ENCODE measurements around the gene TUBGCP6. TPM values are rescaled to one million over a fixed set of nuclear protein-coding genes. Genes with fewer than 3 reads are reported as not detected.
"Not testable (repeated sequence)": the region's sequence is repeated elsewhere in the genome, so short reads cannot be mapped to it uniquely, and the experiment has no call there.

Gene TUBGCP6
- total RNA-seq, 1 donor from 2014 or later, result 48.5 TPM

DNA sequence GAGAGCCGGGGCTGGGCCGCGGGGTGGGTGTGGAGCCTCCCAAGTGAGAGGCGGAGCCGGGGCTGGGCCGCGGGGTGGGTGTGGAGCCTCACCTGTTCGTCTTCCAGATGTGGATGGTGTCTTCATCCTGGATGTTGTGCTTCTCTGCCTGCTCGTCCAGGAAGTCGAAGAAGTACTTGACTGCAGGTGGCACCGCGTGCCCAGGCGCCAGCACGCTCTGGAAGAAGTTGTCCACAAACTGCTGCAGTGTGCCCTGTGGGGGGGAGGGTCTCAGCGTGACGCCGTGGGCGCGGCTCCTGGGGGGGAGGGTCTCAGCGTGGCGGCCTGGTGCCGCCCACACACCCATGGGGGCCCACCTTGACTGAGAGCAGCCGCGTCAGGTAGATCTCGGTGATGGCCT, 32.9 kb upstream of the TUBGCP6 start:
- peaks cover 78% of the 10 kb centered on the region for H3K36me3 ChIP-seq
- no peaks in the 10 kb centered on the region for H3K27me3 ChIP-seq (ENCODE audit: low read depth)
- no peak overlapping the region for H3K4me3 ChIP-seq
- intact Hi-C loops (cut with DNase I), result loop anchor here (10.0 kb wide), 1 partner anchor 47 kb away; the partner anchor contains the start of gene DENND6B
- H3K27ac ChIP-seq, result no peak overlapping the region
- H3K4me1 ChIP-seq, result peaks cover 18% of the 10 kb centered on the region
- TF ChIP-seq CTCF (IDR thresholded peaks at IDR 0.05), result no peak
- ATAC-seq, result no peak
- DNase-seq, result no peak
- no peaks in the 10 kb centered on the region for H3K9me3 ChIP-seq

DNA sequence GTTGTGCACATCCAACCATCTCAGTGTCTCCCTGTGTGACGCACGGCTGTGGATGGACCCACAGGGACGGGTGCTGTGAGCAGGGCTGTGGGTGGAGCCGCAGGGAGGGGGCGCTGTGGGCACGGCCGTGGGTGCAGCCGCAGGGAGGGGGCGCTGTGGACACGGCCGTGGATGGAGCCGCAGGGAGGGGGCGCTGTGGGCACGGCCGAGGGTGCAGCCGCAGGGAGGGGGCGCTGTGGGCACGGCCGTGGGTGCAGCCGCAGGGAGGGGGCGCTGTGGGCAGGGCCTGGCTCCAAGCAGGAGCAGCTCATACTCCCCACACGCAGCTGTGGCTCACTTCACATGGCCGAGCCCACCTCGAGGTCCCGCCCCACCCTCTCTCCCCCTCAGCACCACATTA, 31.3 kb upstream of the TUBGCP6 start:
- Histone ChIP-seq H3K4me3 (no peak overlapping the region), H3K27me3 (ENCODE audit: low read depth) (no peaks in the 10 kb centered on the region), H3K9me3 (no peaks in the 10 kb centered on the region), H3K27ac (peak overlapping the region; percentile 41), H3K36me3 (peaks cover 62% of the 10 kb centered on the region), H3K4me1 (peaks cover 19% of the 10 kb centered on the region)
- TF ChIP-seq CTCF (IDR thresholded peaks at IDR 0.05), result peak; percentile 68
- DNase-seq (peak; percentile 88), ATAC-seq (peak; percentile 89 to 93)
- intact Hi-C loops (cut with DNase I), result loop anchor here (10.0 kb wide), 1 partner anchor 49 kb away; the partner anchor contains the start of gene DENND6B

- no peak overlapping the region for H3K27ac ChIP-seq
- peaks cover 54% of the 10 kb centered on the region for H3K36me3 ChIP-seq
- intact Hi-C loops (cut with DNase I), result loop anchor here (10.0 kb wide), 1 partner anchor 49 kb away; the partner anchor contains the start of gene DENND6B
- no peaks in the 10 kb centered on the region for H3K27me3 ChIP-seq (ENCODE audit: low read depth)
- H3K9me3 ChIP-seq, result no peaks in the 10 kb centered on the region
- no peak for TF ChIP-seq CTCF (IDR thresholded peaks at IDR 0.05)
- ATAC-seq, result no peak
- H3K4me3 ChIP-seq, result no peak overlapping the region
- DNase-seq, result no peak
- peaks cover 25% of the 10 kb centered on the region for H3K4me1 ChIP-seq
These were observed 30.6 kb upstream of the TUBGCP6 start for GRCh38 chr22:50275181-50276055.

DNA sequence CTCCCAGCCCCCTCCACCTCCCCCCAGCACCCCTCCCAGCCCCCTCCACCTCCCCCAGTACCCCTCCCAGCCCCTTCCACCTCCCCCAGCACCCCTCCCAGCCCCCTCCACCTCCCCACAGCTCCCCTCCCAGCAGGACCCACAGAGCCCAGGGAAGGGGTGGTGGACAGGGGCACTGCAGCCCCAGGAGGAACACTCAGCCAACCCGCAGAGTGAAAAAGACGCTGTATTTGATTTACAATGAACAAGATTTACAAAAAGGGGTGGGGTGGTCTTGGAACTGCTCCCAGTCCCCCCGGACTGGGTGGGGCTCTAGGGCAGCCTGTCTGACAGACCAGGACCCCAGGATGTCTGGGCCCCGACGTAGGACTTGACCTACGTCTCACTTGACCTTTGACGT, 29.9 kb upstream of the TUBGCP6 start:
- no peak overlapping the region for H3K4me3 ChIP-seq
- ATAC-seq, result no peak
- H3K27ac ChIP-seq, result no peak overlapping the region
- no peak for DNase-seq
- peaks cover 48% of the 10 kb centered on the region for H3K36me3 ChIP-seq
- H3K27me3 ChIP-seq (ENCODE audit: low read depth), result no peaks in the 10 kb centered on the region
- H3K4me1 ChIP-seq, result peaks cover 29% of the 10 kb centered on the region
- TF ChIP-seq CTCF (IDR thresholded peaks at IDR 0.05), result no peak
- H3K9me3 ChIP-seq, result no peaks in the 10 kb centered on the region
- intact Hi-C loops (cut with DNase I), result loop anchor here (10.0 kb wide), 1 partner anchor 50 kb away; the partner anchor contains the start of gene DENND6B

DNA sequence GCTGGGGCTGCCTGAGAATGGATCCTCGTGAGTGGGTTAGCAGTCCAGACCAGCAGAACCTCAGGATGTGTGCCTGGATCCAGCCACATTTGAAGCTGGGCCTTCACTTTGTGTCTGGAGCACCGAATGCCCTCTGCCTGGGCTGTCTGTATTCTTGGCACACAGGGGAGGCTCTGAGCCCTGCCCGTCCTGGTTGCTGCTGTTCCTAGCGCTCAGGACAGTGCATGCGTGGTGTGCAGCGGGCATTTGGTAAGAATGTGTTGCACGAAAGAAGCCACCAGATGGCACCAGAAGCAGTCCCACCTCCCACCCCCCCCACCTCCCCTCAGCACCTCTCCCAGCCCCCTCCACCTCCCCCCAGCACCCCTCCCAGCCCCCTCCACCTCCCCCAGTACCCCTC, 29.5 kb upstream of the TUBGCP6 start:
- no peak overlapping the region for H3K4me3 ChIP-seq
- H3K9me3 ChIP-seq, result no peaks in the 10 kb centered on the region
- no peaks in the 10 kb centered on the region for H3K27me3 ChIP-seq (ENCODE audit: low read depth)
- DNase-seq (no peak), ATAC-seq (no peak)
- no peak for TF ChIP-seq CTCF (IDR thresholded peaks at IDR 0.05)
- H3K4me1 ChIP-seq, result peaks cover 33% of the 10 kb centered on the region
- no peak overlapping the region for H3K27ac ChIP-seq
- intact Hi-C loops (cut with DNase I), result loop anchor here (10.0 kb wide), 1 partner anchor 50 kb away; the partner anchor contains the start of gene DENND6B
- H3K36me3 ChIP-seq, result peaks cover 43% of the 10 kb centered on the region

- not testable (repeated sequence) for H3K27ac ChIP-seq; H3K27me3 ChIP-seq (ENCODE audit: low read depth); DNase-seq; ATAC-seq; H3K9me3 ChIP-seq; H3K4me3 ChIP-seq
- H3K36me3 ChIP-seq, result peaks cover 38% of the 10 kb centered on the region
- H3K4me1 ChIP-seq, result peaks cover 39% of the 10 kb centered on the region
- intact Hi-C loops (cut with DNase I), result loop anchor here (10.0 kb wide), 1 partner anchor 51 kb away; the partner anchor contains the start of gene DENND6B
These were observed 29.0 kb upstream of the TUBGCP6 start for GRCh38 chr22:50273781-50274180.

DNA sequence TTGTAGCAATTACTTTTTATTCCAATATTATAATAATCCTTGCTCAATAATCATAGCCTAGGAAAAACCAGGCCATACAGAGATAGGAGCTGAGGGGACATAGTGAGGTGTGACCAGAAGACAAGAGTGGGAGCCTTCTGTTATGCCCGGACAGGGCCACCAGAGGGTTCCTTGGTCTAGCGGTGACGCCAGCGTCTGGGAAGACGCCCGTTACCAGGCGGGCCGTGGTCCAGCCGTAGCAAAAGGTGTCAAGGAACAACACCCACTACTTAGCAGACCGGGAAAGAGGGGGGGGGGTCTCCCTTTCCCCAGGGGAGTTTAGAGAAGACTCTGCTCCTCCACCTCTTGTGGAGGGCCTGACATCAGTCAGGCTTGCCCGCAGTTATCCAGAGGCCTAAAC, 28.5 kb upstream of the TUBGCP6 start:
- intact Hi-C loops (cut with DNase I), result loop anchor here (10.0 kb wide), 1 partner anchor 51 kb away; the partner anchor contains the start of gene DENND6B
- not testable (repeated sequence) for DNase-seq; H3K9me3 ChIP-seq; ATAC-seq; H3K27me3 ChIP-seq (ENCODE audit: low read depth); H3K4me3 ChIP-seq; H3K27ac ChIP-seq
- Histone ChIP-seq H3K36me3 (peaks cover 34% of the 10 kb centered on the region), H3K4me1 (peaks cover 43% of the 10 kb centered on the region)
